Lower lobe of right lung (tissue), 2 donors: ENCODE measurements around the gene ARSA. TPM values are rescaled to one million over a fixed set of nuclear protein-coding genes. Genes with fewer than 3 reads are reported as not detected.

Experiments
- ATAC-seq, 2 donors: fragments of 200-7000 bp; cut with Tn5 transposase; one replicate each; pipeline ENCODE4 v1.9.1; 2020 to 2022; ENCODE audit warnings: mild to moderate bottlenecking in 2 of 2, moderate library complexity in 2 of 2
- DNase-seq: peaks from one replicate; pipeline ENCODE4 v3.0.0-alpha.2; 2020
- H3K27ac ChIP-seq: fragments of 200-600 bp; one replicate; pipeline ENCODE4 v1.8.0; 2022
- H3K27me3 ChIP-seq: fragments of 200-600 bp; one replicate; pipeline ENCODE4 v1.8.0; 2022; ENCODE audit warnings: low read depth
- H3K36me3 ChIP-seq: fragments of 200-600 bp; one replicate; pipeline ENCODE4 v1.8.0; 2022; ENCODE audit warnings: mild to moderate bottlenecking
- H3K4me1 ChIP-seq: fragments of 200-600 bp; one replicate; pipeline ENCODE4 v1.8.0; 2022
- H3K4me3 ChIP-seq: fragments of 200-600 bp; one replicate; pipeline ENCODE4 v1.8.0; 2022; ENCODE audit warnings: mild to moderate bottlenecking
- H3K9me3 ChIP-seq: fragments of 200-600 bp; one replicate; pipeline ENCODE4 v1.8.0; 2022
- intact Hi-C: fragments of 100-400 bp; cut with DNase I; formaldehyde crosslinking; loops from one replicate; pipeline ENCODE4 v1.11.0; 2022
- total RNA-seq: library from RNA; stranded (reverse); fragmentation: NEBNext Ultra II Directional; extraction: Animal tissue kit (Norgen Biotek cat#: 25700); gene quantifications from one replicate; pipeline ENCODE4 v1.2.1, GENCODE V29; 2021
- TF ChIP-seq, protein P1 (sequence below): fragments of 200-600 bp; IDR thresholded peaks from one replicate; pipeline ENCODE4 v1.8.0; 2022; ENCODE audit warnings: antibody characterized with exemption, mild to moderate bottlenecking
- donor health status: DM: no; HTN: yes; CAD: no; lungs with severe emphysema.

The ARSA gene
- total RNA-seq, 1 donor from 2014 or later, result 53.5 TPM

DNA sequence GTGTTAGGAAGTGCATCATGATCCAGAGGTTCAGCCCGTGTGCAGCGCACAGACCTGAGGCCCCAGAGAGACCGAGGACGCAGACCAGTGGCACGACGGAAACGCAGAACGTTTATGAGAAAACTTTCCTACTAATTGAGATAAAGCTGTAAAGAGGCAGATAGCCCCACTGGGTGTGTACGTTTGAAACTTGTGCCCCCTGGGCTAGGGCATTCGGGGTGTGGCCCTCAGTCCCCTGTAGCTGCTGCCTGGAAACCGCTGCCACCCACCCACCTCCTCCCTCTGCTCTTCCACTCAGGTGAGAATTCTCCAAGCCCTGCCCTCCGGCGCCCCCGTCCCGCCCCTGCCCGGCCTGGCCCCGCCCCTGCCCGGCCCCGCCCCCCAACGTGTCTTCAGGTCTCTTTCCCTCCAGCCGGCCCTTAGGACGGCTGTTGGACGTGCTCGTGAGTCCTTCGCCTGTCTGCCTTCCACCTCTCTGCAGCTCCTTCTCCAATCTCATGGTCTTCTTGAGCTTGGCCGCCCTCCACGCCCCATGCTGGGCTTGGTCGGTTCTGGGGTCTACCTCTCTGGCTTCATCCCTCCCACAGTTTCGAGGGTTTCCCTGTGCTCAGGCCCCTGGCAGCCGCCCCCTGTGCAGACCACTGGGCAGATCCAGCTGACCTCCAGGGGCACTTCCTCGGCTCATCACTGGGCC lies 15.3 kb downstream of the ARSA start:
- peak overlapping the region; percentile 46 for H3K27ac ChIP-seq
- TF ChIP-seq, protein P1, sequence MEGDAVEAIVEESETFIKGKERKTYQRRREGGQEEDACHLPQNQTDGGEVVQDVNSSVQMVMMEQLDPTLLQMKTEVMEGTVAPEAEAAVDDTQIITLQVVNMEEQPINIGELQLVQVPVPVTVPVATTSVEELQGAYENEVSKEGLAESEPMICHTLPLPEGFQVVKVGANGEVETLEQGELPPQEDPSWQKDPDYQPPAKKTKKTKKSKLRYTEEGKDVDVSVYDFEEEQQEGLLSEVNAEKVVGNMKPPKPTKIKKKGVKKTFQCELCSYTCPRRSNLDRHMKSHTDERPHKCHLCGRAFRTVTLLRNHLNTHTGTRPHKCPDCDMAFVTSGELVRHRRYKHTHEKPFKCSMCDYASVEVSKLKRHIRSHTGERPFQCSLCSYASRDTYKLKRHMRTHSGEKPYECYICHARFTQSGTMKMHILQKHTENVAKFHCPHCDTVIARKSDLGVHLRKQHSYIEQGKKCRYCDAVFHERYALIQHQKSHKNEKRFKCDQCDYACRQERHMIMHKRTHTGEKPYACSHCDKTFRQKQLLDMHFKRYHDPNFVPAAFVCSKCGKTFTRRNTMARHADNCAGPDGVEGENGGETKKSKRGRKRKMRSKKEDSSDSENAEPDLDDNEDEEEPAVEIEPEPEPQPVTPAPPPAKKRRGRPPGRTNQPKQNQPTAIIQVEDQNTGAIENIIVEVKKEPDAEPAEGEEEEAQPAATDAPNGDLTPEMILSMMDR, result no peak

DNA sequence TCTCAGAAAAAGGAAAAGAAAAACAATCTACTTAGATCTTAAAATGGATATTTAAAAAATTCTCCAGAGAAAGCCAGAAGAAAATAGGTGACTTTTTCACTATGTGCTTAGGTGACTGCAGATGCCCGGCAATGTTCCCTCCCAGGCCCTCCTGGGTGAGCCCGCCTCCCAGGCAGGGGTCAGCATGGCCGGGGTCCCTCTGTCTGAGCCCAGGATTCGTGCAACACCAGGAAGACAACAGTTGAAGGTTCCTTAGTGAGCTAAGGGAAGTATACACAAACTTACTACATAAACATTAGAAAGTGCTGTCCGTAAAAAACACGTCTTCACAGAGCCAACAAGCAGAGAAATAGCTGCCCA lies 15.8 kb downstream of the ARSA start:
- intact Hi-C loops, result no loop called here
- DNase-seq, result no peak
- Histone ChIP-seq H3K36me3 (no peaks in the 10 kb centered on the region), H3K4me3 (no peak overlapping the region), H3K27me3 (no peaks in the 10 kb centered on the region), H3K9me3 (no peaks in the 10 kb centered on the region), H3K27ac (no peak overlapping the region), H3K4me1 (peaks cover 8% of the 10 kb centered on the region)
- no peak for ATAC-seq
- TF ChIP-seq, protein P1, result no peak

More for the DNA sequence above, 15.3 kb downstream of the ARSA start:
- H3K4me1 ChIP-seq, result peaks cover 8% of the 10 kb centered on the region
- no peaks in the 10 kb centered on the region for H3K9me3 ChIP-seq
- H3K36me3 ChIP-seq, result no peaks in the 10 kb centered on the region
- ATAC-seq (peak; percentile 53 to 74), DNase-seq (no peak)
- intact Hi-C loops, result no loop called here
- H3K27me3 ChIP-seq, result no peaks in the 10 kb centered on the region
- H3K4me3 ChIP-seq, result no peak overlapping the region

DNA sequence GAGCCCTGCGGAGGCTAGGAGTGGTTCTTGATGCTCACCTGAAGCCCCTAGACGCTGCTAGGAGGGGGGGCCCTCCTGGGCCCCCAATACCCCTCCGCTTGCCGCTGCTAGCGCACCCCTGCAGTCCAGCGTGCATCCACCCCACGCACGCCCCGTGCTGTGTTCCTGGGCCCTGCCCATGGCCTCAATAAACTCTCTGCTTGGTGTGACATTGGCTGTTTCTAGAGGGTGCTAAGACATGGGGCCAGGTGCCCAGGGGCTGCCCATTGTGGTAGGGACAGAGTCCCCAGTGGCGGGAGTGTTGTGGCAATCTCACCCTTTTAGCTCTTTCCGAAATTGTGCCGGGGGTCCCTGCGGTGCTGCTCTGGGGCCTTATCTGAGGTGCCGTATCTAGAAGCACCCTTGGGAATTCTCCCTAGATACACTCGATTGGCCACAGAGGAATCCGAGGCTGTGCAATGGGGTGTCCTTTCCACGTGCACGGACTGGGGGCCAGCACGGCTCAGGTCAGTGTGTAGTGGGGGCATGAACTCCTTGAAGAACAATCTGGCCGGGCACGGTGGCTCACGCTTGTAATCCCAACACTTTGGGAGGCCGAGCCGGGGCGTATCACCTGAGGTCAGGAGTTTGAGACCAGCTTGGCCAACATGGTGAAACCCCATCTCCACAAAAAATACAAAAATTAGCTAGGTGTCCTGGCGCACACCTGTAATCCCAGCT lies 16.5 kb downstream of the ARSA start:
- no peaks in the 10 kb centered on the region for H3K27me3 ChIP-seq
- H3K4me1 ChIP-seq, result peaks cover 8% of the 10 kb centered on the region
- no peaks in the 10 kb centered on the region for H3K9me3 ChIP-seq
- no peak overlapping the region for H3K27ac ChIP-seq
- no peak overlapping the region for H3K4me3 ChIP-seq
- intact Hi-C loops, result no loop called here
- DNase-seq (no peak), ATAC-seq (no peak)
- no peaks in the 10 kb centered on the region for H3K36me3 ChIP-seq
- TF ChIP-seq, protein P1, result no peak

DNA sequence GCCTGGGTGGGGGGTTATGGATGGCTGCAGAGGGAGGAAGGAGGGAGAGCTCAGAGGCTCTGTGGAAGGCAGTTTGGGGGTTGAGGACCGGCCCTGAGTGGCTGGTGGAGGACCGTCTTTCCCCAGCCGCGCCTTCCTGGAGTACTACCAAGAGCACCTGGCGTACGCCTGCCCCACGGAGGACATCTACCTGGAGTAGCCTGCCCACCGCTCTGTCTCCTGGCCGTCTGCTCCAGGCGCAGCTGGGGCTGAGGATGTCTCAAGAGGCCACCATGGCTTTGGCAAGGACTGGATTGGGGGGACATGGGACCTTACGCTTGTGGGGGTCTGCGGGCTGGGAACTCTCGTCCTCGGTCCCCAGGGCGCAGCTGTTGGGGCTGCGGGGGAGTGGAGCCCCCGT lies 17.4 kb downstream of the ARSA start:
- no peaks in the 10 kb centered on the region for H3K36me3 ChIP-seq
- H3K4me3 ChIP-seq, result no peak overlapping the region
- no peak overlapping the region for H3K27ac ChIP-seq
- TF ChIP-seq, protein P1, result no peak
- H3K9me3 ChIP-seq, result no peaks in the 10 kb centered on the region
- DNase-seq (no peak), ATAC-seq (no peak)
- intact Hi-C loops, result no loop called here
- peaks cover 6% of the 10 kb centered on the region for H3K27me3 ChIP-seq
- peaks cover 8% of the 10 kb centered on the region for H3K4me1 ChIP-seq

- Histone ChIP-seq H3K4me3 (no peak overlapping the region), H3K4me1 (peaks cover 8% of the 10 kb centered on the region), H3K27ac (no peak overlapping the region), H3K9me3 (no peaks in the 10 kb centered on the region), H3K36me3 (no peaks in the 10 kb centered on the region), H3K27me3 (peaks cover 11% of the 10 kb centered on the region)
- ATAC-seq (no peak), DNase-seq (no peak)
- TF ChIP-seq, protein P1, result no peak
- intact Hi-C loops, result no loop called here
Measured at GRCh38 chr22:50610041-50610451, 17.9 kb downstream of the ARSA start.
